Fibroblast of skin of left biceps (primary cell): ENCODE measurements around the gene YPEL1.
"Not testable (repeated sequence)": the region's sequence is repeated elsewhere in the genome, so short reads cannot be mapped to it uniquely, and the experiment has no call there.

Experiments used
- DNase-seq, 2 experiments: peaks; one replicate each; pipeline ENCODE4 v3.0.0-alpha.2; 2013; ENCODE audit warnings: low read depth in 2 of 2

YPEL1 gene

DNA sequence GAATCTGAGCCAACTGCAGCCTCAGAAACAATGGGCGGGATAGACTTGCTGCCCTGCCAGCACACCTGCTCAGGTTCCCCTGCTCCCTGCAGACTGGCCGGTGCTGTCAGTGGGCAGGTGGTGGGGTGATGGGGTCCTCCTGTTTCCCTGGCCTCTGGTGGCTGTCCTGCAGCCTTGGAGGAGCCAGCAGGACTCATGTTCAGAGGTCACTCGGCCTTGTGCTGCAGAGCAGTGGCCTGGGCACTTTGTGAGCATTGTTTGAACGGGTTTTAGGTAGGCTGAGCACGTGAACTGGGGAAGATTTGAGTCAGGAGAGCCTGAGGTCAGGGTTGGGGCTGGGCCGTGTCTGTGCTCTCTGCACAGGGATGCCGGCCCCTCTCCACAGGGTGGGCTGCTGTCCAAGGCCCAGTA, 52.2 kb downstream of the YPEL1 start:
- DNase-seq = no peak

- no peak for DNase-seq
Measured at GRCh38 chr22:21682385-21683175, 53.0 kb downstream of the YPEL1 start.

GRCh38 chr22:21681566-21682370, 53.8 kb downstream of the YPEL1 start:
- DNase-seq = no peak

GRCh38 chr22:21680830-21681565, 54.6 kb downstream of the YPEL1 start:
- DNase-seq = no peak

GRCh38 chr22:21679383-21679782, 56.2 kb downstream of the YPEL1 start:
- DNase-seq = no peak

GRCh38 chr22:21678842-21679241, 56.8 kb downstream of the YPEL1 start:
- DNase-seq = not testable (repeated sequence)

DNA sequence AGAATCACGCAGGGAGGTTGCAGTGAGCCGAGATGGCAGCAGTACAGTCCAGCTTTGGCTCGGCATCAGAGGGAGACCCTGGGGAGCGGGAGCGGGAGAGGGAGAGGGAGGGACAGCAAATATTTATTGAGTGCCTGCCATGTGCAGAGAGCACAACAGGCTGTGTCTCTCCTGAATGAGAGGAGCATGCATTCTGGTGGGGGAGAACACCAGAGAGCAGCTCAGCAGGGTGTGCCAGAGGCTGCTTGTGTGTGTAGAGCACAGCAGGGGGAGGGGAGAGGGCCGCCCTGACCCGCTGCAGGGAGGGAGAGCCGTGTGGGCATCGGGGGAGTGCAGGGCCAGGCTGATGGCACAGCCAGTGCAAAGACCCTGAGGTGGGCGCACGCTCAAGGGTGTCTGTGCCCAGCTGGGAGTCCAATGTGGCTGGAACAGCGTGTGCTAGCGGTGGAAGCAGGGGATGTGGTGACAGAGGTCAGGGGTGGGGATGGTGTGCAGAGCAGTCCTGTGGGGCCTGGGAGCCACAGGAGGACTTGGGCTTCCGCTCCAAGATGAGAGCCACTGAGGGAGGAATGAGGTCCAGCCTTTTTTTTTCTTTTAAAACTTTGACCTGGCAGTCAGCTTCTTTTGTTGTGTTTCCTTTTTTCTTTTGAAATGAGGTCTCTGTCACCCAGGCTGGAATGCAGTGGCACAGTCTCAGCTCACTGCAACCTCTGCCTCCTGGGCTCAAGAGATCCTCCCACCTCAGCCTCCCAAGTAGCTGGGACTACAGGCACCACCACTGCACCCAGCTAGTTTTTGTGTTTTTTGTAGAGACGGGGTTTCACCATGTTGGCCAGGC, 57.8 kb downstream of the YPEL1 start:
- no peak for DNase-seq

- no peak for DNase-seq
Measured at GRCh38 chr22:21674638-21675245, 60.9 kb downstream of the YPEL1 start.

DNA sequence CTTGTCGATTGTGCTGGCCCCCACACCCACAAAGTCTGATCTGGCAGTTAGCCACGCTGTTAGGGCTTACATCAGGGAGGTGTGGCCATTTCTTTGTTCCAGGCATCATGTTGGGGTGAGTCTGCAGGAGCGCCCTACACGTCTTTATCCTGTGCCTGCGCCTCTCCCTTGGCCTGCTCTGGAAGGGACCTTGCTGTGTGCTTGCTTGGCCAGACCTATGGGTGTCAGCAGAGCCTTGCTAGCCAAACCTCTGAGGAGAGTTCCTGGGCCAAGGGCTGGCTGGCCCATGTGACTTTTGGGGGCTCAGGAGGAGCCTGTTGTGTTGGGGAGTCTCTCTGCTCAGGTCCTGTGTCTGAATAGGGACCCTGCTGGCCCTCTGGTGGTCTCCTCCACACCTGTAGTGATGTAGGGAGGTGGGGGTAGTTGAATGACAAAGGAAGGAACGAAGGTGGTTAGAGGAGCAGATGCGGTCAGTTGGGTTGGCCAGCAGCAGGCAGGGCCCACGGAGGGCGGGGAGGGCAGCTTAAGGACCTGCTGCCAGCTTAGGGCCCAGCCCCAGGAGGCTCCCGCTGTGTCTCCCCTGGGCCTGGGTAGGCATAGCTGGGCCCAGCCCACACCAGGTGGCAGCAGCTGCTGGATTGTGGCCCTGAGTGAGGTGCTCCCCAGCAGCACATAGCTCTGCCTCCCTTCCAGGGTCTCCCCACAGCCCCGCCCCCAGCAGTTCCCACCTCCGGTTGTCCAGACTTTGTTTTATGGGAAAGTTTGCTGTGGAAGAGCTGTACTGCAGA, 61.9 kb downstream of the YPEL1 start:
- DNase-seq = no peak

DNA sequence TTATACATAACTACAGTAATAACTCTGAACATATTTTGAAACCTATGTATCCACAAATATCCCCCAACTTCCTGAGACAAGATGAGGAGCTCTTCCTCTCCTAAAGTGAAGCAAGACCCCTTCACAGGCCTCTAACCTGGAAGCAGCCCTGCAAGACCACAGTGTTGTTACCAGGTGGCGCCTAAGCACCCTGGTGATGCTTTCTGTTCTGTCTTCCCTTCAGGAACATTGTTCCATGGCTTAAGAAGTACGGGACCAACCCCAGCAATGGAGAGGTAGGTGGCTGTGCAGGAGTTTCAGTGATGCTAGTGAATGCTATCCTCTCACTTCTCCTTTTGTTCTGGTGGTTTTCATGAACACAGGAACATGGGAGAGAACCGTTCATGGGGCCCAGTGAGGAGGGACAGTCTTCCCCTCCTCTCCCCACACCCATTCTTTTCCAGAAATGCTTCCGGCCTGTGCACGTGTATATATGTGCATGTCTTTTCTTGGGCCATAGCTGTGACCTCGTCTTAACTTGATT, 63.4 kb downstream of the YPEL1 start:
- no peak for DNase-seq

- no peak for DNase-seq
Measured at GRCh38 chr22:21669026-21669425, 66.6 kb downstream of the YPEL1 start.

DNA sequence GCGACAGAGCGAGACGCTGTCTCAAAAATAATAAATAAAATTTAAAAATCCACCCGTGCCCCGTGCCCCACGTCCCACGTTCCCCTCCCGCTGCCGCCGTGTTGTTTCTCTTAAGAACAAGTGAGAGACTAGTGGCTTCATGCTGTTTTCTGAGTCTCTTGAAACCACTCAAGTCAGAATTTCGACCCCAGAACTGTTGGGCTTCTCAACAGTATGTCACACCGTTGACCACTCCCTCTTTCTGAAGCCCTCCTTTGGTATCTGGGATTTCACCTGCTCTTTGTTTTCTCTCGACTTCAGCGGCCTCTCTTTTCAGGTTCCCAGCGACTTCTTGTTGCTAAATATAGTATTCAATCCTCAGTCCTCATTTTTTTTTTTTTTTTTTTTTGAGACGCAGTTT, 68.8 kb downstream of the YPEL1 start:
- DNase-seq = no peak

DNA sequence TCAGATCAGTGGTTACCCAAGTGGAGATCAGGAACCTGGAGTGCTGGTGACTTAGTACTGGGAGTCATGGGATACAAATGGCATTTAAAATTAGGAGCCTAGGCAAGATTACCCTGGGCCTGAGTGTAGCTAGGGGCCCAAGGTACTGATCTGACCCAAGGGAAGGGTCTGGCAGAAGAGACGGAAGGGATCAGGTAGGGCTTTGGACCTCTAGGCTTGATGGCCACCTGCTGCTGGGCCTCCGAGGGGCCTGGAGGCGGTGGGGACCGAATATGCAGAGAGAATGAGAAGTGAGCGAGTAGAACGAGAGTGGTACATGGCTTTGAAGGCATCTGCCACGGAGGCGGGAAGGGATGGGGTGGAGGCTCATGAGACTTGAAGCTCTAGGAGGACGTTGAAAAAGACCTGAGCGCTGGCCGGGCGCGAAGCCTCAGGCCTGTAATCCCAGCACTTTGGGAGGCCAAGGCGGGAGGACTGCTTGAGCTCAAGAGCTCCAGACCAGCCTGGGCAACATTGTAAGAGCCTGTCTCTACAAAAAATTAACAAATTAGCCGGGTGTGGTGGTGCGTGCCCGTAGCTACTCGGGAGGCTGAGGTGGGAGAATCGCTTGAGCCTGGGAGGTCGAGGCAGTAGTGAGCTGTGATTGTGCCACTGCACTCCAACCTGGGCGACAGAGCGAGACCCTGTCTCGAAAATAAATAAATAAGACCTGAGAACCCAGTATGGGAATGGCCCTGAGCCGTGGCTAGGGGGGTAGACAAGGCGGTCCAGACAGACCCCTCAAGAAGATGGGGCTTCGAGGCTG, 70.3 kb downstream of the YPEL1 start:
- DNase-seq = no peak

DNA sequence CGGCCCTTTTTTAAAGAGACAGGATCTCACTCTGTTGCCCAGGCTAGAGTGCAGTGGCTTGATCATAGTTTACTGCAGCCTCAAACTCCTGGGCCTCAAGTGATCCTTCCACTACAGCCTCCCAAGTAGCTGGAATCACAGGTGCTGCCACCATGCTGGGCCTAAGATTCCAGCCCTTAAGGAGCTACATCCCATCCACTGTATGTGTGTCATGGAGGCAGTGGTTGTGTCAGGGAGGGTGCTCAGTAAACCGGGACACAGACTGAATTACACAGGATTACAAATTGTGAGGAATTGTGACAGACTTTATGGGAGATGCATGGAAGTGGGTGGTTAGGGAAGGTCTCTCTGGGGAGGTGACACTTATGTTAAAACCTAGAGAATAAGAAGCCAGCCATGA, 71.9 kb downstream of the YPEL1 start:
- no peak for DNase-seq

GRCh38 chr22:21661991-21662390, 73.6 kb downstream of the YPEL1 start:
- DNase-seq = no peak

- DNase-seq = no peak
Measured at GRCh38 chr22:21660904-21661303, 74.7 kb downstream of the YPEL1 start.

- no peak for DNase-seq
Measured at GRCh38 chr22:21659864-21660525, 75.6 kb downstream of the YPEL1 start.

DNA sequence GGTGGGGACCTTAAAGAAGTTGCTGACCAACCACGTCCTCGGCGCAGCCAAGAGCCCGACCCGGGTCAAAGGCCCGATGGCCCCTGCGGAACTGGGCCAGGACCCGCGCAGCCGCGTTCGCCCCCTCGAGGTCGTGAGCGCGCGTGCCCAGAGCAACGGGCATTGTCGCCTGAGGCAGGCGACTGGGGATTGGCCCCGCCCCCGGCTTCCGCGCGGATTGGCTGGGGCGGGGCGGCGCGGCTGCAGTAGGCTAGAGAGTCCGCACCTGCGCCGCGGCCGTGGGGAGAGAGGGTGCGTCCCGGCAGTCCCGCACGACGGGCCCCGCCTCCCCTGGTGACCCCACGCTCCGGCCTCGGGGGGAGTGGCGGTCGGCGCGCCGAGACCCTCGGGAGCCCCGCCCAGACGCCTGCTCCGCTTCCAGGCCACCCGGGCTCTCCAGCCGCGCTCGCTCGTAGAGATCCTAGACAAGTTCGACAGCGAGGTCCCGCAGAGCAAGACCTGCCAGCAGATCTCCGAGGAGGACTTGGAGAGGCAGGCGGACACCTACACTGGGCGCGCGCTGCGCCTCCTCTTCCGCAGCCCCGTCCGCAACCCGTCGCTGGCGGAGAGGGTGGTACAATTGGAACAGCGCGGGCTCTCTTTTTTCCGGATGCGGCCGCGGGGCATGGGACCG, 78.1 kb downstream of the YPEL1 start:
- no peak for DNase-seq
